AG09319 (cell line): ENCODE data around the gene SIGMAR1.

ENCODE experiments used
- DNase-seq: peaks from one replicate; pipeline ENCODE4 v3.0.0-alpha.2; 2010; ENCODE audit warnings: low read depth; ENCODE audit errors: extremely low read depth
- TF ChIP-seq, protein P1 (sequence below): IDR thresholded peaks from 2 replicates; pipeline ENCODE4 v1.5.1; 2011; ENCODE audit warnings: low read depth, mild to moderate bottlenecking, inconsistent platforms, low read length, moderate library complexity

SIGMAR1 gene

GRCh38 chr9:34664281-34665066 lies 26.9 kb upstream of the SIGMAR1 start:
- peak; percentile 44 for DNase-seq
- TF ChIP-seq, protein P1, sequence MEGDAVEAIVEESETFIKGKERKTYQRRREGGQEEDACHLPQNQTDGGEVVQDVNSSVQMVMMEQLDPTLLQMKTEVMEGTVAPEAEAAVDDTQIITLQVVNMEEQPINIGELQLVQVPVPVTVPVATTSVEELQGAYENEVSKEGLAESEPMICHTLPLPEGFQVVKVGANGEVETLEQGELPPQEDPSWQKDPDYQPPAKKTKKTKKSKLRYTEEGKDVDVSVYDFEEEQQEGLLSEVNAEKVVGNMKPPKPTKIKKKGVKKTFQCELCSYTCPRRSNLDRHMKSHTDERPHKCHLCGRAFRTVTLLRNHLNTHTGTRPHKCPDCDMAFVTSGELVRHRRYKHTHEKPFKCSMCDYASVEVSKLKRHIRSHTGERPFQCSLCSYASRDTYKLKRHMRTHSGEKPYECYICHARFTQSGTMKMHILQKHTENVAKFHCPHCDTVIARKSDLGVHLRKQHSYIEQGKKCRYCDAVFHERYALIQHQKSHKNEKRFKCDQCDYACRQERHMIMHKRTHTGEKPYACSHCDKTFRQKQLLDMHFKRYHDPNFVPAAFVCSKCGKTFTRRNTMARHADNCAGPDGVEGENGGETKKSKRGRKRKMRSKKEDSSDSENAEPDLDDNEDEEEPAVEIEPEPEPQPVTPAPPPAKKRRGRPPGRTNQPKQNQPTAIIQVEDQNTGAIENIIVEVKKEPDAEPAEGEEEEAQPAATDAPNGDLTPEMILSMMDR = peak; percentile 98

DNA sequence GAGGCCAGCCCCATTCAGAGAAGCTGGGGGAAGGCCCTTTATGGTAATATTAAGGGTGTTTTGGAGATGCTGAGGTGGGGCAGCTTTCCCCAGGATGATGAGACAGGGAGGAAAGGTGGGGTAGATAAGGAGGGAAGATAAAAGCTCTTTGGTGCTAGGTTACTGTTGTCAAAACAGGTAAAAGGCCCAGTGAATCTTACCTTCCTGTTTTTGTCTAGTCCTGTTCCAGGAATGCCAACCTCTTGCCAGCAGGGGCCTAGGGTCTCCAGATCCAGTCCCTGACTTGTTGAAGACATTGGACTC lies 25.7 kb upstream of the SIGMAR1 start:
- no peak for DNase-seq
- TF ChIP-seq, protein P1 = no peak

DNA sequence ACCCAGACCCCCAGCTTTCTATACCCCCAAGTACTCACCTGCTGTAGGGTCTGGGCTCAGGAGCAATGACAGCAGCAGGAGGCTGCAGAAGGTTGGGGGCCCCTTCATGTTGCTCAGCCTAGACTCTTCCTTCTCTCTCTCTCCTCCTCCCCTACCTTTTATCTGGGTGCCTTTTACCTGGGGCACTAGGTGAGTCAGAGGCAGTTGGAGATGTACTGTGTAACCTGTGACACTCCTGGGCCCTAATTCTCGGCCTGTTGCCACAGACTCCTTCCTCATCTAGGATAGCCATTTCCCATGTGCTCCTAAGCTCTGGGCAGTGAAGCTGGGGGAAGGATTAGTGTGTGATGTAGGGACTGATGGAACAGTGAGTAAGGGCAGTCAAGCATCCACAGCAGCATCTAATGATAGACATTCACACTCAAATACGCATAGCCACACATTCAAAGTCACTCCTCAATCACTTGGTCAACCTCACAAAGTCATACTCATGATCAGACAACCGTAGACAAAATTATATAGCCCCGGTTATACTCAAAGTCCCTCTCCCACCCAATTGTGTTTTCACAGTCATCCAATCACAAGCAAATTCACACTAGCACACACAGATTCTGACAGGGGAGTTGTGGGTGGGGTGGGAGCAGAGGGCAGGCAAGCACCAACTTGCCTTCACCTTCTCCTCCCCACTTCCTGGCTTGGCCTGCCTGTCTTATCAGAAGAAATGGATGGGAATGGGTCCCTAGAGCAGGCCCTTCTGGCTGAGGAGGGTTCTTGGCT lies 25.1 kb upstream of the SIGMAR1 start, which contains the start of gene CCL27:
Gene CCL27, minus strand, starts transcription at position 132 of the 777 bp plus-strand sequence. Its CDS starts 24 bp downstream, at position 108.
- no peak for DNase-seq
- TF ChIP-seq, protein P1 = no peak

GRCh38 chr9:34659592-34660253 lies 22.1 kb upstream of the SIGMAR1 start:
- TF ChIP-seq, protein P1 = no peak
- no peak for DNase-seq

DNA sequence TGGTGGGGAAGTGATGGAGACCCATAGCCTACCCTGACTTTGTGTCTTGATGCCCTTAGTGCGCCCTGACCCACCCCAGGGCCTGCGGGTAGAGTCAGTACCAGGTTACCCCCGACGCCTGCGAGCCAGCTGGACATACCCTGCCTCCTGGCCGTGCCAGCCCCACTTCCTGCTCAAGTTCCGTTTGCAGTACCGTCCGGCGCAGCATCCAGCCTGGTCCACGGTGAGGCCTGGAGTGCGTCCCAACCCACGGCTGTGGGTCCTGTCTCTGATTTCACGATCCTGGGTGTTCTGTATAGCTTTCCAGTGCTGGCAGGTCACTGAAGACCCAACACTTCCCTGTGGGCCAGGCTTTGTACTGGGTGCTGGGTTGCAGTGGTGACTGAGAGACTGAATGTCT lies 20.9 kb upstream of the SIGMAR1 start:
- no peak for DNase-seq

GRCh38 chr9:34656992-34657391 lies 19.4 kb upstream of the SIGMAR1 start:
- DNase-seq = no peak
- TF ChIP-seq, protein P1 = no peak

More for the DNA sequence above, 20.9 kb upstream of the SIGMAR1 start:
- TF ChIP-seq, protein P1 = no peak
